ENCODE measurements around the gene SPAG6.

GRCh38 chr10:22374489-22375126 lies 29.3 kb downstream of the SPAG6 start:
- TF ChIP-seq, protein P1, sequence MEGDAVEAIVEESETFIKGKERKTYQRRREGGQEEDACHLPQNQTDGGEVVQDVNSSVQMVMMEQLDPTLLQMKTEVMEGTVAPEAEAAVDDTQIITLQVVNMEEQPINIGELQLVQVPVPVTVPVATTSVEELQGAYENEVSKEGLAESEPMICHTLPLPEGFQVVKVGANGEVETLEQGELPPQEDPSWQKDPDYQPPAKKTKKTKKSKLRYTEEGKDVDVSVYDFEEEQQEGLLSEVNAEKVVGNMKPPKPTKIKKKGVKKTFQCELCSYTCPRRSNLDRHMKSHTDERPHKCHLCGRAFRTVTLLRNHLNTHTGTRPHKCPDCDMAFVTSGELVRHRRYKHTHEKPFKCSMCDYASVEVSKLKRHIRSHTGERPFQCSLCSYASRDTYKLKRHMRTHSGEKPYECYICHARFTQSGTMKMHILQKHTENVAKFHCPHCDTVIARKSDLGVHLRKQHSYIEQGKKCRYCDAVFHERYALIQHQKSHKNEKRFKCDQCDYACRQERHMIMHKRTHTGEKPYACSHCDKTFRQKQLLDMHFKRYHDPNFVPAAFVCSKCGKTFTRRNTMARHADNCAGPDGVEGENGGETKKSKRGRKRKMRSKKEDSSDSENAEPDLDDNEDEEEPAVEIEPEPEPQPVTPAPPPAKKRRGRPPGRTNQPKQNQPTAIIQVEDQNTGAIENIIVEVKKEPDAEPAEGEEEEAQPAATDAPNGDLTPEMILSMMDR (IDR thresholded peaks at IDR 0.05): no peak
- TF ChIP-seq POLR2AphosphoS5 (IDR thresholded peaks at IDR 0.05) (no peak), POLR2A (IDR thresholded peaks at IDR 0.05) (no peak)

Measured in upper lobe of left lung (tissue), 4 donors.